IPS DF 19.7 (cell line): Measurements from ENCODE around the gene TNS4.
"Not testable (repeated sequence)": the region's sequence is repeated elsewhere in the genome, so short reads cannot be mapped to it uniquely, and the experiment has no call there.

Source experiments
- DNase-seq: peaks from one replicate; pipeline ENCODE4 v3.0.0-alpha.2; 2013; ENCODE audit warnings: low read depth, low spot score

Gene TNS4, protein sequence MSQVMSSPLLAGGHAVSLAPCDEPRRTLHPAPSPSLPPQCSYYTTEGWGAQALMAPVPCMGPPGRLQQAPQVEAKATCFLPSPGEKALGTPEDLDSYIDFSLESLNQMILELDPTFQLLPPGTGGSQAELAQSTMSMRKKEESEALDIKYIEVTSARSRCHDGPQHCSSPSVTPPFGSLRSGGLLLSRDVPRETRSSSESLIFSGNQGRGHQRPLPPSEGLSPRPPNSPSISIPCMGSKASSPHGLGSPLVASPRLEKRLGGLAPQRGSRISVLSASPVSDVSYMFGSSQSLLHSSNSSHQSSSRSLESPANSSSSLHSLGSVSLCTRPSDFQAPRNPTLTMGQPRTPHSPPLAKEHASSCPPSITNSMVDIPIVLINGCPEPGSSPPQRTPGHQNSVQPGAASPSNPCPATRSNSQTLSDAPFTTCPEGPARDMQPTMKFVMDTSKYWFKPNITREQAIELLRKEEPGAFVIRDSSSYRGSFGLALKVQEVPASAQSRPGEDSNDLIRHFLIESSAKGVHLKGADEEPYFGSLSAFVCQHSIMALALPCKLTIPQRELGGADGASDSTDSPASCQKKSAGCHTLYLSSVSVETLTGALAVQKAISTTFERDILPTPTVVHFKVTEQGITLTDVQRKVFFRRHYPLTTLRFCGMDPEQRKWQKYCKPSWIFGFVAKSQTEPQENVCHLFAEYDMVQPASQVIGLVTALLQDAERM

DNA sequence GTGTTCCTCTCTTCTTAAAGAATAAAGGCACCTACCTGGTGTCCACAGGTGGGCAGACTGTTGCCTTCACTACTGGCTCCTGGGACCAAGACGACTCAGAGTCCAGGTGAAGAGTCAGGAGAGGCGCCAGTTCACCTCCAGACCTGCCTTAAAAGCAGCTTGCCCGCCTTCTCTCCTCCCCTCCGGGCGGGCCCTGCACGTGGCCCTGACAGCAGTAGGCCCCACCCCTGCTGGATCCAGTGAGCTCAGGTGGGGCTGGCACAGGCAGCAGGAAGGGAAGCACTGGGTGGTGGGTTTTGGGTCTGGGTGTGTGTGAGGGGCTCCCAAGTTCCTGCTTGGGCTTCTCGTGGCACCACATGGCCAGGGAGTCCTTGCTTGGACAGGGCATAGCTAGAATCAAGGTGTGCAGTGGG, at the start of gene TNS4:
TNS4 (minus strand) TSS at position 125 of the 413 bp plus-strand sequence. CDS start 5,198 bp downstream, outside the sequence.
- DNase-seq = no peak

DNA sequence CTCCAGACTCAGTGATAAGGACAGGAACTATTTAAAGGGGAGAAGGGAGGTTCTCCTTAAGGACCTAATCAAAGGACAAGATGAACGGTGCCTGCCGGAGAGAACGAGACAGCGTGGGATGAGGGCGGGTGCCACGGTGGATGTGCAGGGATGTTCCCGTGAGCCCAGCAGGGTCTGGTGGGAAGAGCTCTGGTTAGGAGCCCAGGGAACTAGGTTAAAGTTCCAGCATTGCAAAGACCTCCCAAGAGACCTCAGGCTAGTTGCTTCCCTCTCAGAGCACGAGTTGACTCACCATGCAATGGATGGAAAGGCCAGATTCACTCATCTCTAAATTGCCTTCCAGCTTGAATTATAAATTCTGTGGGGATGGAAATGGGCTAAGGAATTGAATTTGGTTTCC, 49.2 kb upstream of the TNS4 start:
- DNase-seq = no peak

DNA sequence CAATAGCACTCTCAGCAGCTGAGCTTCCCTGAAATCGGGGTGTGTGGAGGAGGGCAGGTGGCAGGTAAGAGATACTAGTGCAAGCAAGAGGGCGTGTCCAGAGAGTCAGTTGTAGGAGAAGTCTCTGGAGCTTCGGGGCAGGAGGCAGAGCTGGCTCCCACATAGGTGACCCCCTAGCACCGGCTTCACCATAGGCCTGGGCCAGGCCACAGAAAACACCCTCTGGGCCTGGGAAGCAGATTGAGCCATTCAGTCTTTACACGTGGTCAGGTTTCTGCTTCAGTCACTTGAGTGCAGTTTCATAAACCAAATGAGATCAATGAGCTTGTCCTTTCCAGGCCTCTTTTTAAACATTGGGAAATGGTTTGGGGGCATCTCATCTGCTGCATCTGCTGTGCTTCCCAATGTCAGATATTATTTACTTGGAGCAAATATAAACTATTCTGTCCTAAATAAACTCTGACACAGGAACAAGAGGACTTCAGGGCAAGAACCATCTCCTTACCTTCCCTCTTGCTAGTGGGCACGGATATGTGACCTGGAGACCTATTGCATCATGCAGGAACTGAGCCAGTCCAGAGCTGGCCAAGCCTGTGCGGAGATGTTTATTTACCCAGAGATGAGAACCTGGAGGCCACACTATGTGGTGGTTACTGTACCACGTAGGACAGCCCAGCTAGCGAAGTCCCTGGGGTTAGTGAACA, 47.7 kb upstream of the TNS4 start:
- no peak for DNase-seq

DNA sequence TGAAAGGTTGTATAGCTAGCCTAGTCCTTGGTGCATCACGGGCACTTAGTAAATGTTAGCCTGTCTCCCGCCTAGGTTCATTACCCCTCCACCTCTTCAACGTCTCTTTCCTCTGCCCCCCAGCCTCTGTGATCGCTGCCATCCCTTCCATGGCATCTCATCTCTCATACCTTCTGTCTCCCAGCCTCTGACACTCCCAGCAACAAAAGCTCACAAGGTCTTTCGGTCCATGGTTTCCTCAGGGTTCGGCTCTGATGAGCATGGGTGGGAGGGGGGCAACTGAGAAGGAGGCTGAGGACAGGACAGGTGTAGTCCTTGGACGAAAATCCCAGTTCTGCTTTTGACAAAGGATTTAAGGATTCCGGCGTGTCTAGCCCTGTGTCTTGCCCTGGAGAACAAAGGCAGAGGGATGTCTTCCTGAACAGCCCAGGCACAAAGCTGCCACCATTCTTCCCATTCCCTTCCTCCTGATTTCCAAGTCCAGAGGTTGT, 47.1 kb upstream of the TNS4 start:
- no peak for DNase-seq

DNA sequence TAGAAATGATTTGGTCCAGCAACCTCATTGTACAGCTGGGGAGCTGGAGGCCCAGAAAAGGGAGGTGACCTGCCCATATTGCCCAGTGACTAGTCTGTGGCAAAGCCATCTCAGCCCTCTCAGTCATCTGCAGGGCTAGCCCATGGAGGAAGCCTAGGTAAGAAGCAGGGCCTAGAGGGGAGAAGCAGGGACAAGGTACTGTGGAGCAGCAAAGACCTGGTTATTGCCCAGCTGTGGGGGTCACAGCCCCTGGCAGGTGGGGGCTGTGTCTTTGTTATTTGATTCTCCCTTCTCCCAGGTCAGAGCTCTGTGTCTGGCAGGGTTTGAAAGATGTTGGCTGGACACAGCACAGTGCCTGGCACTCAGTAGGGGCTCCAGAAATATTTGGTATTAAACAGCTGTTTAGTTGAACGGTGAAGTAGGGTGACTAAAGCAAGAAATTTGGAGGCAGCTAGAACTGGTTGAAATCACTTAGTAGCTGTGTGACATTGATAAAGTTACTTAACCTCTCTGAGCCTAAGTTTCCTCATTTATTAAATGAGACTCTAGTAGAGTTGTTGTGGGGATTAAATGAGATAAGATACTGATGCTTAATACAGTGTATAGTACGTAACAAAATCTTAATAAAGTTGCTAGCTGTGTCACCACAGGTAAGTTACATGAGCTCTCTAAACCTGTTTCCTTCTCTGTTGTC, 46.5 kb upstream of the TNS4 start:
- no peak for DNase-seq

DNA sequence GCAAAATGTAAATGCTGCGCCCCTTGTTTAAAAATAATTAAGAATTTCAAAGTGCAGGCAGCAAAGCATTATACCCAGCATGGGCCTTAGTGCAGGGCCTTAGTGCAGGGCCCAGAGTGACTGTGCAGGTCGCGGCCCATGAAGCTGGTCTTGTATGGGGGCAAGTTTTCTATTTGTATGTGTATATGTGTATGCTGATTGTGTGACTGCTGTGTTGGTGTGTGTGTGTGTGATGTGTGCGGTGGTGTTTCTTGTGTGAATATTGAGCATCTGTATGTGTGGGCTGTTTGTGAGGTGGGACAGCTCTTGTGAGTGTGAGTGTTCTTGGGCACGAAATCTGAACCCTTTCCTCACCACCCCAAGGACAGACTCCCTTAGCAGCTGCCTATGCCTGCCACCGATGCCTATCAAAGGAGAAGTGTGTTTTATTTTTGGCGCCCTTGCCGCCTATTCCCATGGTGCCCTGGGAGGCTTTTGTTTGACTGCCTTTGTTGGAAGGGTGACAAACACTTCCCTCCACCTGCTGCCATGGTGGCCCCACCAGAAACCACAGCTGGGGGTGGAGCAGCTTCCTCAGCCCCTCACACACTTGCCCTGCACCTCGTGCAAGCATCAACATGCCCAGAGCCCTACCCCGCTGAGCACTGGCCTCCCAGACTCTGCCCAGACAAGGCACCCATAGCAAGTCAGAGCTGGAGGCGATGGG, 45.8 kb upstream of the TNS4 start:
- no peak for DNase-seq

DNA sequence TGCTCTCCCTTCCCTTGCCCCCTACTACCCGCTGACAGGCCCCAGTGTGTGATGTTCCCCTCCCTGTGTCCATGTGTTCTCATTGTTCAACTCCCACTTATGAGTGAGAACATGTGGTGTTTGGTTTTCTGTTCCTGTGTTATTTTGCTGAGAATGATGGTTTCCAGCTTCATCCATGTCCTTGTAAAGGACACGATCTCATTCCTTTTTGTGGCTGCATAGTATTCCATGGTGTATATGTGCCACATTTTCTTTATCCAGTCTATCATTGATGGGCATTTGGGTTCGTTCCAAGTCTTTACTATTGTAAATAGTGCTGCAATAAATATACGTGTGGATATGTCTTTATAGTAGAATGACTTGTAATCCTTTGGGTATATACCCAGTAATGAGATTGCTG, 45.1 kb upstream of the TNS4 start:
- DNase-seq = not testable (repeated sequence)

DNA sequence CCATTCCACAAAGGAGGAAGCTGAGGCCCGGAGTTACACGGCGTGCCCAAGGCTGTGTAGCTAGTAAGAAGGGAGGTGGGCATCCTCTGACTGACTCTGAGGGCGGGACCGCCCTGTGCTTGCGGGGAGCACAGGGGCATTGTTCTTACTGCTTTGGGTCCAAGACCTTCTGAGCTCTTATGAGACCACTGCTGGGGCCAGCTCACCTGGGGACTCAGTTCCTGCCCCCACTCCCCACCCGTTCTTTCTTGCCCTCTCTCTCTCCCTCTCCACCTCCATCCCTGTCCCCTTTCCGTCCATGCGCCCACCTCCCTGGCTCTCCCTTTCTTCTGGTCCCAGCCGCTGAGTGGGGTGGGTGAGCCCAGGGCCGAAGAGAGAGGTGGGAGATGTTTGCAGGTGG, 44.2 kb upstream of the TNS4 start:
- no peak for DNase-seq

DNA sequence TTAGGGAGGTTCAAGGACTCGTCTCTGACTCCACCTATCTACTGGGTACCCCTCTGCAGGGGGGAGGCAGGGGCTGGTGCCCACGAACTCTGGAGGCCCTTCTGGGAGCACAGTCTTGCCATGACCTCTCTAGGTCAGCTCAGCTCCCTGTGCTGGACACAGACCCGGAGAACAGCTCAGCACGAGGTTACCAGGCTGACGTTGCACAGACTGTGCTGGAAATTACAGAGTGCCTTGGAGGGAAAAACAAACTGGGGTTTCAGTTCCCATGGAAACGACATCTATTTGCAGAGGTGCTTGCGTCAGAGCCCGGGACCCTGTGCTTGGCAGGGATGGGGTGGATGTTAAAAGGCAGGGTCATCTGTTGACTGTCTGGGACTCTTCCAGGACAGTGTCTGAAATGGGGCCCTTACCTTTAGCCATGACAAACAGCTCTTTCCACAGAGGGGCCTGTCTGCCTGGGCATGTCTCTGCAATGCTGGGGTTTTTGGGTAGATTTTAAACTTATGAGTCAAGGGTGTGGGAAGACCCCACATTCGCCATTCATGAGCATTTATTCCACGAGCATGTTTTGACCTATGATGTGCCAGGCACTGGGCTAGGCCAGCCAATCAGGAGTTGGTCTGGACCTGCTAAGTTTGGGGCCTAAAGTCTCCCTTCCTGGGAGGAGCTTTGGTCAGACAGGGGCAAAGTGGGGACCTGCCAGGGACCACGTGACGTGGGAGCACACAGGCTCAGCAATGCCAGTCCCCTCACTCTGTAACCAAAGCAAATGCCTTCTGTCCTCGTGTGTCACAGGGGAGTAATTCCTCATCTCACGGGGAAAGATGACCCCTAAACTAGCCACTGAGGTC, 41.4 kb upstream of the TNS4 start:
- DNase-seq = no peak

DNA sequence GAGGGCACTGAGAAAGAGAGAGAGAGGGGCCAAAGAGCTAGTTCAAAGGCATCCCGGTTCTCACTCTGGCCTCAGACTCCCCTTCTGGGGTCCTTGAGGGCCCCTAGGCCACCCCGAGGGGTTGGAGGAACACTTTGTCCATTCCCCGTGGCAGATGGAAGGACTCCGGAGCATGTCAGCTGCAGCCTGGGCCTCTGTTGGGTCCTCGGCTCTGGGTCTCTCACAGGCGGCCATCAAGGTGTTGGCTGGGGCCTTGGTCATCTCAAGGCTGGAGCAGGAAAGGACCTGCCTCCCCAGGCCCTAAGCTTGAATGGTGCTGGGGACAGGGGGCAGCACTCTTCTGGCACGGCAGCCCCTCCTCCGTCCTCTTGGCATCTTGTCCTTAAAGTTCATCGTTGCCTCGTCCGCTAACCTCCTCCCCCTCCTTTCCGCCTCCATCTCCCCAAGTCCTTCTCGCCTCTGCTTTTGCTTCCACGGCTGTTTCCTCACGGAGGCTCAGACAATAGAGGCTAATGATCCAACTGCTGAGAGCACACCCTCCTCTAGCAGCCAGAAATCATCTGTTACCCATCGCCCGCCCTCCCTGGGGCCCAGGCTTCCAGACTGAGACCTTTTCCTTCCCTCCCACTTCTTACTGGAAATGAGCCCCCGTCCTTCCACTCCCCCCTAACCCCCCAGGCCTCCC, 40.6 kb upstream of the TNS4 start:
- DNase-seq = no peak

DNA sequence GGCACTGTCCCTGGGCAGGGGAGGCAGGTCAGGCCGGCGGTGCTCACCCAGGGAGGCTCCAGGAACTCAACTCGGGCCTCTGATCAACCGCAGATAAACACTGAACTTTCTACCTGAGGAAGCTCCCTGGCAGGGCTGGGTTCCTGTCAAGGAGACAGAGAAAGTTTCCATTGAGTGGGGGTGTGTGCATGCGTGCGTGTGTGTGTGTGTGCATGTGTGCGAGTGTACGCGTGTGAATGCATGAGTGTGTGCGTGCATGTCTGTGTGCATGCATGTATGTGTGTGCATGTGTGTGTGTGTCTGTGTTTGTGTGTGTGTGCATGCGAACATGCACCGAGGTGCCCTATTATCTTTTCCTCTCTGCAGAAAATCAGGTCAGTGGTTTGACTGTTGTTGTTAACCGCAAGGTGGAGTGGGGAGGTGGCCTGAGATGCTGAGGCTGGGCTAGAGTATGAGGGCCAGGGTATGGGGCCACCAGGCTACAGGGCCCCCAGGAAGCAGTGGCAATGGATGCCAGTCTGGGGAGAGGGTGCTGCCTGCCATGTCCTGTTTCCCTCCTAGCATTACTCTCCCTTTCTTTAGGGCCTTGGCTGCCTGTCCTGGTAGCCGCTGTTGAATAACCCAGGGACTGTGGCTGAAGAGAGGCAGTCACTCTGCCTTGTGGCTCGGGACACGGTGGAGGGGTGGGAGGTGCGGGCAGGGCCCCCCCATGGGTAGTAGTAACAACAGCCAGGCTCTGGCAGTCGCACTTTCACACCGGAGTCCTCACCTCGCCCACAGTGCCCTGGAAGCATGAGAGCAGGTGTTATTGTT, 39.8 kb upstream of the TNS4 start:
- no peak for DNase-seq

DNA sequence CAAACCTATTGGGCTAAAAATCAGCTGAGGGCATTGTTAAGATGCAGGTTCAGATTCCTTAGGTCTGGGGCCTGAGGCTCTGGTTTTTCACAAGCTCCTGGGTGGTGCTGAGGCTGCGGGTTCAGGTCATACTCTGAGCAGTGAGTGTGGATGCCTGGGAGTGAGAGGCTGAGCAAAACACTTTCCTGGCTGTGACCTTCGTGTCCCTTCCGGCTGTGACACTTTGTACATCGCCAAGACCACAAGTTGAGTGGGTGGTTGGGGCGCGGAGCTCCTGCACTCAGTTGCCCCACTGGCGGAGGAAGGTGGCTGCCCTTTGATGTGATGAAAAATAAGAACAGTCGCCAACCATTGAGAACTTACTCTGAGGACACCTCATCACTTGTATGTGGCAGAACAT, 39.0 kb upstream of the TNS4 start:
- no peak for DNase-seq

DNA sequence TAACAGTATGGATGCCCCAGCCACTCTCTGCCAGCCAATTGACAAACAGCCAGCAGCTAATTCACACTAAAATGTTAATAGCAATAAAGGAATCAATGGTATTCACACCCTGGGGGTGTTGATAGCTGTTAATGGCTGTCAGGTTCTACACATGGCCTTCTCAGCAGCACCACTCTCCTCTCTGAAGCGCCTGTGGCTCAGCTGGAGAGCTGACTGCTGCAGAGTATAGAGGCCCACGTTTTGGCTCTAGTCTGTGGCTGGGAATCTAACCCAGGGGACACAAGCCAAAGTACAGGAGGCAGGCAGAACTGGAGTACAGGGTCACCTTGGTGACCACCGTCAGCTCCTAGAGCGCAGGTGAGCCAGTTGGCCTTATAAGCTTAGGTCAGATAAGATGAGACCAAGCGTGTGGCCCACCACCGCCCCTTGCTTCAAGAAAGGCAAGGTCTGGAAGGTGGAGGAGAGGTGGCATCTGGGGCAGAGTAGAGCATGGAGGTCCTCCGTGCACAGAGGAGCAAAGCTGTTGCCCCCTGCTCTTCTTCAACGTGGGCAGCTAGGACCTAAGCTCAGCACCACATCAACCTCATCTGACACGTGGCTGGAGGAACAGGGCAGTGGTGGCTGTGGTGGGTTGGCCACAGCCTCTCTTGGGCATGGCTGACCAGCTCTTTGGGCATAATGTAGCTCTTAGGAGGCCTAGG, 38.4 kb upstream of the TNS4 start:
- DNase-seq = no peak

DNA sequence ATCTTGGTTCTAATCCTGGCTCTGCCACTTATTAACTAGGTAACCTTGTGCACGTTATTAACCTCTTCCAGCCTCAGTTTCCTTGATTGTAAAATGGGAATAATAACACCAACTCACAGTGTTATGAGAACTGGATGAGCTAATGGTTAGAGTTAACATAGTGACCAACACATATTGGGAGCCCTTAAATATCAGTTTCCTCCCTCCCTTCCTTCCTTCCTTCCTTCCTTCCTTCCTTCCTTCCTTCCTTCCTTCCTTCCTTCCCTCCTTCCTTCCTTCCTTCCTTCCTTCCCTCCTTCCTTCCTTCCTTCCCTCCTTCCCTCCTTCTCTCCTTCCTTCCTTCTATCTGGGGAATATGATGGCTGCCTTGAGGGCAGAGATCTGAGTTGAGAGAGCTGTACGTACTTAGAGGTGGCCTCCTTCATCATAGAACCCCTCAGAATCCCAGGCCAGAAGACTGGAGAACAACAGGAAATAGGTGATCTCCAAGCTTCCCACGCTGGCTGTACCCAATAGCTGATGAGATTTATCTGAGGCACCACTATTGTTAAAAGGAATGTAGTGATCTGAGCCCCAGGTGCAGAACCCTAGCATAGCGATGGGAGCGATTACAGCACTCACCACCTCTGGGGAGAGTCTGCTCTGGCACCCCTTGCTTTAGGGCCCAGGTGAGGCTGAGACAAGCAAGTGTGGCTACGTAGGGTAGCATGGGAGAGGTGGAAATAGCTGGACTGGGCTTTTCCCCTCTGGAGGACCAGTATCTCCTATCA, 37.7 kb upstream of the TNS4 start:
- no peak for DNase-seq

DNA sequence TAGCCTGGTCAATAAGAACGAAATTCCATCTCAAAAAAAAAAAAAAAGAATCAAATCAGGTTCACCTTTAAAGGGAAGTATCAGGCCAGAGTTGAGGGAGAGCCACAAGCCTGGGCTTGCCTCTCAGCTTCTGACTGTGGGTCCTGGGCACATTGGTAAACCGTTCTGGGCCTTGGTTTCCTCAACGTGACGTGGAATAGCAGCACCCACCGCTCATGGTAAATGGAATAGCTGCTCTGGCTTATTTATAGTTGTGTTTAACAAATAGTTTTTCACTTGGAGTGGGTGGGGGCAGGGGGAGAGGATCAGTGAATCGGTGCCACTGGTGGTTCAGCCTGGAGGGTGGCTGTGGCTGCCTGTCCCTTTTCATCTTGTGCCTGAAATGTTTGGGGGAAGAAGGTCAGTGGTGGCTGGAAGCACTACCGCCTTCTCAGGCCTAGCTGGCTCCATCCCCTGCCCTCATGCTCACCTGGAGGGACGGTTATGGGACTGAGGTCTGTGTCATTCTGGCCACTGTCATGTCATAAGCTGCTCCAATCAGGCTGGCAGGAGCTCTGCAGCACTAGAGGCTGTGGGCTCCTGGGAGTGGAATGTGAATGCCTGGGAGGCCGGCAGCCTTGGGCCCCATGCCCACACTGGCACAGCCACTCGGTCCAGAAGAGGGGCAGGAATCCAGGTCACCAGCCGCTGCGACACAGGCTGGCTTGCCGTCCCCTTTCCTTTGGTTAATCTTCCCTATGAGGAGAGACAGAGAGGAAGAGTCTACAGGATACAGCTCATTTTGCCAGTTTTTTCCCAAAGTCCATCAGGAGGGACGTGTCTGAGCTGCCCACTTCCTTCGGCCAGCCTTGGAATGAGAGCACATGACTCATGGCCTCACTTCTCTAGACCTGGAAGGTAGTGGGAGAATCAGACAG, 36.9 kb upstream of the TNS4 start:
- no peak for DNase-seq
